Activated T-cell treated with anti-CD3 and anti-CD28 coated beads, Interleukin-2, amount 50 U/mL, for 72 hours (primary cell): ENCODE data around the gene TSHZ2. TPM values are rescaled to one million over a fixed set of nuclear protein-coding genes. Genes with fewer than 3 reads are reported as not detected.
"Not testable (repeated sequence)": the region's sequence is repeated elsewhere in the genome, so short reads cannot be mapped to it uniquely, and the experiment has no call there.

Experiments used
- ATAC-seq, 2 donors: fragments of 150-1000 bp; cut with Tn5 transposase; replicated peaks in 1 of 2; 2 replicates each; pipeline ENCODE4 v1.10.0; 2021; ENCODE audit warnings: moderate library complexity in 2 of 2, mild to moderate bottlenecking in 1 of 2
- DNase-seq, 2 donors: peaks; one replicate each; pipeline ENCODE4 v3.0.0; 2021 to 2022; ENCODE audit warnings: mixed read lengths in 1 of 2
- H3K27ac Mint-ChIP-seq: one replicate; pipeline ENCODE4 v1.8.0; 2022; ENCODE audit warnings: mild to moderate bottlenecking, moderate library complexity, mixed read lengths
- H3K27me3 Mint-ChIP-seq: one replicate; pipeline ENCODE4 v1.8.0; 2022; ENCODE audit warnings: low read depth, mixed read lengths
- H3K36me3 Mint-ChIP-seq, 2 donors: one replicate each; pipeline ENCODE4 v1.8.0; 2022; ENCODE audit warnings: mixed read lengths in 2 of 2, mild to moderate bottlenecking in 1 of 2; ENCODE audit not compliant: insufficient read depth in 2 of 2
- H3K4me1 Mint-ChIP-seq: one replicate; pipeline ENCODE4 v1.8.0; 2022; ENCODE audit warnings: low read depth, mixed read lengths
- H3K4me3 Mint-ChIP-seq, 2 donors: one replicate each; pipeline ENCODE4 v1.8.0; 2022; ENCODE audit warnings: mild to moderate bottlenecking in 2 of 2, mixed read lengths in 2 of 2, moderate library complexity in 2 of 2
- H3K9me3 Mint-ChIP-seq, 2 donors: one replicate each; pipeline ENCODE4 v1.8.0; 2022; ENCODE audit warnings: mixed read lengths in 2 of 2
- total RNA-seq, 2 donors: library from RNA; stranded (reverse); gene quantifications; one replicate each; pipeline ENCODE4 v1.2.3, GENCODE V29; 2022

Gene TSHZ2
- total RNA-seq, 2 donors from 2014 or later: 29.3 to 56.7 TPM

DNA sequence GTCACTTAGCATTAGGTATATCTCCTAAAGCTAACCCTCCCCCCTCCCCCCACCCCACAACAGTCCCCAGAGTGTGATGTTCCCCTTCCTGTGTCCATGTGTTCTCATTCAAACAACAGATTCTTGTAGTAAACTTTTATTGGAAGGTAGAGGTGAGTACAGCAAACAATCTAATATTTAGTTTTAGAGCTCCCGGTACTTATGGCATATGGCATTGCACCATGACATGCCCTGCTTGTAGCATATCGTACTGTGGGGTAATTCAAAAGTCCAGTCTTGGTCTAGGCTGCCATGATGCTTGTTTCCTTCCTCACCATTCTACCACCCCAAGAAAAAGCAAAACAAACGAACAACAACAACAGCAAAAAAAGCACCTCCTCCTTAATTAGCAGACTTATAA is 332.0 kb downstream of the TSHZ2 start:
- no peaks in the 10 kb centered on the region for H3K4me1 Mint-ChIP-seq
- no peak overlapping the region for H3K4me3 Mint-ChIP-seq
- DNase-seq (no peak), ATAC-seq (no peak)
- H3K27me3 Mint-ChIP-seq: no peaks in the 10 kb centered on the region
- H3K27ac Mint-ChIP-seq: no peak overlapping the region
- H3K36me3 Mint-ChIP-seq: peaks cover 2 to 4% of the 10 kb centered on the region in 2 donors
- peaks cover 0 to under 1% of the 10 kb centered on the region in 2 donors for H3K9me3 Mint-ChIP-seq

DNA sequence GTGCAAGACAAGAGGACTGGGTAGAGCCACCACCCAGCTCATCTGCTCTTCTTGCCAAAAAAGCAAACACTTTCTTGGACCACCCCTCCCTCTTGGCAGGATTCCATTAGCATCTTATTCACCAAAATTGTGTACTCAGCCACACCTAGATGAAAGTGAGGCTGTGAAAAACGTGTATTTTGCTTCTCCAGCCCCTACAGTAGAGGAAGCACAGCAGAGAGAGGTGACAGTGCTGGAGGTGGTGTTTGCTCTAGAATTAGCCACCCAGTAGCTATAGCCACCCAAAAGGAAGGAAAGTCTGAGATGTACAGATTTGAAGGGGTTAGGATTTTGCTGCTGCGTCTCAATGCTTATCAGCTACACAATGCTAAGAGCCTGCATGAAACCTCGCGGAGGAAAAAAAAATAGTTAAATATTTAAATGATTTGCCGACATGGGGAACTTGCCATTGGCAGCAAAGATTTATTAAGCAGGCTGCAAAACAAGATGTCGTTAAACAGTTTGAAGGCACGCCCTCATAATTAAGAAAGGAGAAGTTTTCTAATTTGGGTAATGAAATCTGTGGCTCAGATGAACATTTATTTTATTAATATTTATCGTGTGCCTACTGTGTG is 334.1 kb downstream of the TSHZ2 start:
- Mint-ChIP-seq H3K4me3 (no peak overlapping the region), H3K36me3 (peaks cover 3 to 6% of the 10 kb centered on the region in 2 donors), H3K4me1 (no peaks in the 10 kb centered on the region), H3K9me3 (peaks cover 0 to 2% of the 10 kb centered on the region in 2 donors), H3K27ac (no peak overlapping the region), H3K27me3 (no peaks in the 10 kb centered on the region)
- DNase-seq: no peak
- no peak for ATAC-seq

DNA sequence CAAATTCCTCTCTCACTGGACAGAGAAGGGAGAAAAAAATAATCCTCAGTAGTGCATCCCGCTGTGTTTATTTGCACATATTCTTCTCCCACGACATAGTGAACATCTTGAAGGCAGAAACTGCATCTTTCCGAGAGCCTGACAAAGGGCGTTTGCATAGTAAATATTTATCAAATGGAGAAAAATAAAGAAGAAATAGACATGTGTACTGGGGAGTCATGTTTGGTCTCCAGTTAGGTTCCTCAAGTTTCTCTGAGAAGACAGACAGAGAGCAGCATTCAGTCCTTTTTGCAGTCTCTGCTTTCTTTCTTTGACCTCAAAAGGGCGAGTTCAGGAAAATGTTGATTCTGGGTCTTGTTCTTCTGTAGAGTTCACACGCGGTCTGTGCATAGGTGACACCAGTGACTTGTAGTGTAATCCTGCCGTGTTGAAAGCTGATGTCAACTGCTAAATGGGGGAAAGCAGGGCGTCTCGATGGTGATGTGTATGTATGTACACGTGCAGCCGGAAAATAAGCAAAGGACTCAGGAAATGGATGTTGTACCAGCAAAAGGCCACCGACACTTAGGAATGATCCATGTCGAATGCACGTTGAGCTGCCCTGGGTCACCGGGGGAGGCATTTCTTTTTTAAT is 335.9 kb downstream of the TSHZ2 start:
- Mint-ChIP-seq H3K9me3 (peaks cover 0 to 2% of the 10 kb centered on the region in 2 donors), H3K36me3 (peaks cover 3 to 6% of the 10 kb centered on the region in 2 donors), H3K4me3 (no peak overlapping the region), H3K4me1 (no peaks in the 10 kb centered on the region), H3K27me3 (no peaks in the 10 kb centered on the region), H3K27ac (no peak overlapping the region)
- DNase-seq (no peak), ATAC-seq (no peak)

DNA sequence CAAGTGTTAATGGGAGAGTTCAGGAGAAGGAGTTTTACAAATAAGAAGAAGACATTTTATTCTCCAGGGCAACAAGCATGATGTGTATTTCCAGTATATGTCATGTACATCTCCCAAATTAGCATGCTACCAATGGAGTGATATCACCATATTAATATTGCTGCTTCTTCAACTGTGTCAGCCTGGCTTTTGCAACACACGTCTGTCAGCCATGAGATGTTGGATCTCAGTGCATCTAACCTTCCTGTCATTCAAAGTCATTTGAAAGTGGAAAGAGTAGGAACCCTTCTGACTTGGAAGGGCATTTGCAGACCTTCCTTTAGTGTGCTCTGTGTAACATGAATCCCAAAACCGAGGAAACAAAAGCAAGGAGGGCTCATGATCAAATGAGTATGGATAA is 337.4 kb downstream of the TSHZ2 start:
- H3K9me3 Mint-ChIP-seq: peaks cover 0 to 2% of the 10 kb centered on the region in 2 donors
- H3K4me3 Mint-ChIP-seq: no peak overlapping the region
- DNase-seq (no peak), ATAC-seq (no peak)
- no peaks in the 10 kb centered on the region for H3K4me1 Mint-ChIP-seq
- no peak overlapping the region for H3K27ac Mint-ChIP-seq
- no peaks in the 10 kb centered on the region for H3K27me3 Mint-ChIP-seq
- H3K36me3 Mint-ChIP-seq: peaks cover 3 to 6% of the 10 kb centered on the region in 2 donors

DNA sequence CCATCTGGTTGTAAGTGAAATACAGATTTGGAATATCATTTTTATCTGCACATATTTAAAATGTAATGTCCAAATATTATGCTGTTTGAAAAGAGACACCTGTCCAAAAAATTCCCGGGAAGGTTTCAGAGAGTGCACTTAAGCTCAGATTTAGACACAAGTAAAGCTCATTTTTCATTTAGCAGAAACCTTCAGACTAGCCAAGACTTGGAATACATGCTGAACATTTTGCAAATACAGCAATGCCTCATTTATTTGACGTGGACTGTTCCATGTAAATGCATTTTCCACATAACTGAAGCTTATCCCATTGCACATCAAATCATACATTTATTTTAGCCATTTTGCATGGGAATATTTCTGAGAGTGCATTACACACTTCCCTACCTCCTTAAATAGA is 340.8 kb downstream of the TSHZ2 start:
- H3K27me3 Mint-ChIP-seq: no peaks in the 10 kb centered on the region
- peaks cover 10% of the 10 kb centered on the region for H3K4me1 Mint-ChIP-seq
- H3K9me3 Mint-ChIP-seq: peaks cover 2 to 4% of the 10 kb centered on the region in 2 donors
- no peak overlapping the region for H3K4me3 Mint-ChIP-seq
- peaks cover 7% of the 10 kb centered on the region in 2 donors for H3K36me3 Mint-ChIP-seq
- DNase-seq (no peak), ATAC-seq (no peak)
- no peak overlapping the region for H3K27ac Mint-ChIP-seq

DNA sequence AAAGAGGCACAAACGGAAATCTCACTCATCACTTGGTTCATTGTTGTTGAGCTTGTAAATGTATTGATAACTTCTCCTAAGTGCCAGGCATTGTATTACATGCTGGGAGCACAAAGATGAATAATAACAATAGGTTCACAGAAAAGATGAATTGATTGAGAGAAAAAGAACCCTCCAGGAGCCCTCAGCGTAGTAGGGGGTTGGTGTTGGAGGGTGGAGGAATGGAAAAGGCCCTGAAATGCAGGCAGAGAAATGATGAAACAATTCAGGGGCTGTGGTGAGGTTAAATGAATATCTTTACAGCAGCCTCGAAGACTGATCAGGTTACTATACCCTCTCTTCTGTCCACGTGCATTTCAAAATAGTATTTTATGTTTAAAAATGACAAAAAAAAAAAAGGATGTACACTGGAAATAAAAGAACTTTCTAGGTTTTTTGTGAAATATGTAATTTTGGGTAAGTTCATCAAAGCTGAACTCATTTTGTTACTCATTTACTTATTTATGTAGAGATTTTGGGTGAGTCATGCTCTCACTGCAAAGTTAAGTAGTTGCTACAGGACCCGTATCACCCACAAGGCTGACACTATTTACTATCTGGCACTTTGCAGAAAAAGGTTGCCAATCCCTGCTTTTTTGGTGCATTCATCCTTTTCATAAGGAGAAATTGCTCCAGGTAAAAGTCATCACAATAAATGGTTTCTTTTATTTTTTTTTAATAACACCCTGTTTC is 344.2 kb downstream of the TSHZ2 start:
- Mint-ChIP-seq H3K4me3 (peak overlapping the region in 1 of 2 donors; percentile 20), H3K4me1 (peaks cover 10% of the 10 kb centered on the region), H3K9me3 (peaks cover 0 to 7% of the 10 kb centered on the region in 2 donors), H3K36me3 (peaks cover 5 to 6% of the 10 kb centered on the region in 2 donors), H3K27ac (peak overlapping the region; percentile 41), H3K27me3 (no peaks in the 10 kb centered on the region)
- DNase-seq: no peak
- ATAC-seq: peak; percentile 75 to 84

DNA sequence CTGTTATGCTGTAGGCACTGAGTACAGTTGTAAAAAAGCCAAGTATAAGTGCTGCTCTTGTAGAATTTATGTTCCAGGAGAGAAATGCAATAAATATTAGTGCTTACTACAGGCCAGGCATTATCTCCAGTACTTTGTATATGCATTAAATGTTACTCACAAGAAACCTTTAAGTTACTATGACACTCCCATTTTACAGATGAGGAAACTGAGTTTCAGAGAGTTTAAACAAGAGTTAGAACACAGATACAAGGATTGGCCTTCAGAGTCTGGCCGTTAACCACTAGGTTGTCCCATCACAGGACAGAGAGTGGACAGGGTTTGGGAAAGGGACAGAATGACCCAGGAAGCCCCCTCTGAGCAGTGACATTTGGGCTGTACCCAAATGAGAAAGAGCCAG is 347.0 kb downstream of the TSHZ2 start:
- Mint-ChIP-seq H3K27me3 (no peaks in the 10 kb centered on the region), H3K9me3 (peaks cover 0 to 7% of the 10 kb centered on the region in 2 donors), H3K36me3 (peaks cover 5 to 7% of the 10 kb centered on the region in 2 donors), H3K4me3 (no peak overlapping the region), H3K4me1 (peaks cover 25% of the 10 kb centered on the region), H3K27ac (no peak overlapping the region)
- DNase-seq (no peak), ATAC-seq (no peak)

DNA sequence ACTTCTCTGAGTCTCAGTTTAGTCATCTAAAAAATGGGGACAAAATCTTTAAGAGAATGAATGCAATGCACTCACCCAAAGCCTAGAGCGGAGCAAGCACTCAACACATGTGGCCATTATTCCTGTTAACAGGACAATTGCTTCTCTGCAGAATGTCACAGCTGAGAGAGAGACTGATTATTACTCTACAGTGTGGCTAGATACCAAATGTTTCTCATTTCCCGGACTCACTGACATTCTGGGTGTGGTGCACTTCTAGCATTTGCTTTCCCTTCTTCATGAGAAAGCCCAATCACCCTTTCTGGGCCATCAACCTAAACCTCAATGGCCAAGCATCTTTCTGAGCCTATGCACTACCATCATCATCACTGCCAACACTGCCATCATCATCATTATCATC is 347.6 kb downstream of the TSHZ2 start:
- Mint-ChIP-seq H3K4me3 (no peak overlapping the region), H3K27ac (no peak overlapping the region), H3K9me3 (peaks cover 0 to 7% of the 10 kb centered on the region in 2 donors), H3K4me1 (peaks cover 29% of the 10 kb centered on the region), H3K27me3 (no peaks in the 10 kb centered on the region), H3K36me3 (peaks cover 5 to 7% of the 10 kb centered on the region in 2 donors)
- ATAC-seq (no peak), DNase-seq (no peak)

DNA sequence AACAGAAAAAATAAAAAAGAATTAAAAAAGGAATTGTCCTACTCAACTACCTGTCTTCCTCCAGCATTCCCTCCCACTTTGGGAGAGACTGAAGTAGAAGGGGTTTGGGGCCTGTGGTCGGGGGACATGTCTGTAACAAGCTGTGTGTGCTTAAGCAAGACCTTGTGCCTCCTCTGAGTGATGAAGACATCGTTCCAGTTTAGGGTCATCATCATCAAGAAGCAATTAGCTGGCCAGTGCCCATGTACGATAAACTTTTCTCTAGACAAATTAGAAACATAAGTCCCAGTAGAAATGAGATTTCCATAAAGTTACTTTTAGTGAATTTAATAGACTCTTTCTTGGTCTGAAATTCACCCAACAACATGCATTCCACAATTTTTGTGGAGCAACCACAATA is 348.5 kb downstream of the TSHZ2 start:
- peaks cover 5 to 7% of the 10 kb centered on the region in 2 donors for H3K36me3 Mint-ChIP-seq
- H3K4me3 Mint-ChIP-seq: no peak overlapping the region
- no peaks in the 10 kb centered on the region for H3K27me3 Mint-ChIP-seq
- peaks cover 0 to 5% of the 10 kb centered on the region in 2 donors for H3K9me3 Mint-ChIP-seq
- peaks cover 29% of the 10 kb centered on the region for H3K4me1 Mint-ChIP-seq
- H3K27ac Mint-ChIP-seq: no peak overlapping the region
- ATAC-seq (no peak), DNase-seq (no peak)

DNA sequence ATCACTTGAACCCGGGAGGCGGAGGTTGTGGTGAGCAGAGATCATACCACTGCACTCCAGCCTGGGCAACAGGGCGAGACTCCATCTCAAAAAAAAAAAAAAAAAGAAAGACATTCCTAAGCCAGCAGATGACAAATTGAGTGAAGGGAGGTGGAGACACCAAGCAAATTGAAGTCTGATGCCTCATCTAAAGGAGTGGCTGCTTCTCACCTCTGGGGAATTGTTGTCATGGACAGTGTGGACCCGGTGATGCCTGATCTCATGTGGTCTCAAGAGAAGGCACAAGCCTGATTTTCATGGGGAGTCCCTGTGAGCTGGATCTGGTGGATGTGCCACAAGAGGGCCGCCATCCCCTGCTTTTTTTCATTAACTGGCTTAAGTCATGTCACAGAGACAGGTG is 349.4 kb downstream of the TSHZ2 start:
- no peak for DNase-seq
- Mint-ChIP-seq H3K36me3 (peaks cover 5 to 7% of the 10 kb centered on the region in 2 donors), H3K27me3 (no peaks in the 10 kb centered on the region), H3K9me3 (peaks cover 0 to 5% of the 10 kb centered on the region in 2 donors), H3K4me3 (no peak overlapping the region), H3K4me1 (peaks cover 21% of the 10 kb centered on the region), H3K27ac (no peak overlapping the region)
- no peak for ATAC-seq

DNA sequence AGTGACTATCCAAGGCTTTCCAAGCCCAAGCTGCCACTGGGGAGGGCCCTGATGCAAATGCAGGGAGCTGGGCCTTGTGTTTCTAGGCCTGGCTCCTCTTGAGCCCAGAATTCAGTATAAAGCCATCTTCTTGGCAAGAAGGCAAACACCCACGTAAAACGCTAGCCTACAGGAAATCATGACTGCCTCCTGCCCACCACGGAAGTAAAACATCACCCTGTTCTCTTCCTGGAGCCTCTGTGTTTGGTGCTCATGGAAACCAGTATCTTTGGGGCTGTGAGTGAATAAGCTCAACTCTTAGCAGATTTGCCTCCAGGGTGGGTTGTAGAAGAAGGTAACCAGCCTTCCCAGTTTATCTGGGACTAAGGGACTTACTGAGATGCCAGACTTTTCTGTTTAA is 350.5 kb downstream of the TSHZ2 start:
- ATAC-seq (peak; percentile 60 to 76), DNase-seq (peak; percentile 17 to 24)
- H3K4me3 Mint-ChIP-seq: peak overlapping the region; percentile 50 to 60
- peaks cover 0 to 5% of the 10 kb centered on the region in 2 donors for H3K9me3 Mint-ChIP-seq
- H3K4me1 Mint-ChIP-seq: peaks cover 21% of the 10 kb centered on the region
- H3K27ac Mint-ChIP-seq: peak overlapping the region; percentile 65
- no peaks in the 10 kb centered on the region for H3K27me3 Mint-ChIP-seq
- H3K36me3 Mint-ChIP-seq: peaks cover 5 to 6% of the 10 kb centered on the region in 2 donors

DNA sequence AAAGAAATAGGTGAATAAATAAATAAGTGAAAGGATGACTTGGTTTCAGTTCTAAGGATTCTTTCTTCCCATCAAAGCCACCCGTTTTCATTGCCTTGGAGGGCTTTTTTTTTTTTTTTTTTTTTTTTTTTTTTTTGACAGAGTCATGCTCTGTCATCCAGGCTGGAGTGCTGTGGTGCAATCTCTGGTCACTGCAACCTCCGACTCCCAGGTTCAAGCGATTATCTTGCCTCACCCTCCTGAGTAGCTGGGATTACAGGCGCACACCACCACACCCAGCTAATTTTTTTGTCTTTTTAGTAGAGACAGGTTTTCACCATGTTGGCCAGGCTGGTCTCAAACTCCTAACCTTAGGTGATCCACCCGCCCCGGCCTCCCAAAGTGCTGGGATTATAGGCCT is 351.3 kb downstream of the TSHZ2 start:
- not testable (repeated sequence) for H3K9me3 Mint-ChIP-seq, DNase-seq, H3K36me3 Mint-ChIP-seq, H3K27me3 Mint-ChIP-seq, H3K4me3 Mint-ChIP-seq, ATAC-seq, H3K27ac Mint-ChIP-seq
- peaks cover 21% of the 10 kb centered on the region for H3K4me1 Mint-ChIP-seq

DNA sequence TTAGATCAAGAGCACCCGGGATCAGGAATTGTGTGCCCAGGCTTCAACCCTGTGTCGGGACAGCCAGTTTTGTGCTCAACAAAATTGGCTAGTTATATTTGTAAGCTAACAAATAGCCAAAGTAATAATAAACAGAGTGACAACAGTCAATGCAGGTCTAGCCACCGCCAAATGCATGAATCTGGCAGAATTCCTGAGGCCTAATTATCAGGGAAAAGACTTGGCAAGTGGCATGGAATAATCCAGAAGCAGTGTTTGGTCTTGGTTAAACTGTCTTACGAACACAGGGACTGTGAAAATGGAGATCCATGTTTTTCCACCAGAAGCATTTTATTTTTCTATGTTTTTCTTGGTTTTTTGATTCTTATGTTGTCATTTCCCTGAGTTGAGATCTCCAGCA is 352.7 kb downstream of the TSHZ2 start:
- Mint-ChIP-seq H3K36me3 (peaks cover 0 to 1% of the 10 kb centered on the region in 2 donors), H3K27ac (no peak overlapping the region), H3K9me3 (no peaks in the 10 kb centered on the region), H3K27me3 (no peaks in the 10 kb centered on the region), H3K4me3 (no peak overlapping the region), H3K4me1 (peaks cover 21% of the 10 kb centered on the region)
- DNase-seq (no peak), ATAC-seq (no peak)
